Erythroblast (primary cell): Measurements from ENCODE around the gene AKT3.
"Not testable (repeated sequence)": the region's sequence is repeated elsewhere in the genome, so short reads cannot be mapped to it uniquely, and the experiment has no call there.

Source experiments
- DNase-seq, 2 experiments: peaks; one replicate each; lab custom pipeline; 2025; lab: John Stamatoyannopoulos, UW
- GATA1 ChIP-seq: IDR thresholded peaks from 2 replicates; pipeline ENCODE4 v1.6.1; 2011; ENCODE audit warnings: low read depth, mild to moderate bottlenecking, control low read depth, low read length, moderate library complexity
- POLR2A ChIP-seq: IDR thresholded peaks from 2 replicates; pipeline ENCODE4 v1.6.1; 2011; ENCODE audit warnings: mild to moderate bottlenecking, low read length

The AKT3 gene

DNA sequence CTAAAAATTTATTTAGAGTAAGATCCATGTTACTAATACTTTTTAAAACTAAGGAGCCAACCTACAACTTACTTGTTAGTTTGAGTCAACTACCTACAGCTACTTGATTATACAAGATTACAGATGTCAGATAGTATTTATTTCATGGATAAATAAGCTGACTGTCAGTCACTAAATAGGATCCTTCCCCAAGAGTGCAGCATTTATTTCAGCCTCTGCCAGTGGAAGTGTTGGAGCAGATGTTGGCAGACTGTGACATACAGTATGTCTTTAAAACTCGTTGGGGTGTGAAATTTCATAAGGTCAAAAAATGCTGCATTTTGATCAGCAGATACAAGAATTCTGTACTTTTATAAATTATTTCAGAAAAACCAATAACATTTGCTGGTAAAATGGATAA lies 156.2 kb downstream of the AKT3 start:
- TF ChIP-seq GATA1 (no peak), POLR2A (no peak)
- DNase-seq: no peak

DNA sequence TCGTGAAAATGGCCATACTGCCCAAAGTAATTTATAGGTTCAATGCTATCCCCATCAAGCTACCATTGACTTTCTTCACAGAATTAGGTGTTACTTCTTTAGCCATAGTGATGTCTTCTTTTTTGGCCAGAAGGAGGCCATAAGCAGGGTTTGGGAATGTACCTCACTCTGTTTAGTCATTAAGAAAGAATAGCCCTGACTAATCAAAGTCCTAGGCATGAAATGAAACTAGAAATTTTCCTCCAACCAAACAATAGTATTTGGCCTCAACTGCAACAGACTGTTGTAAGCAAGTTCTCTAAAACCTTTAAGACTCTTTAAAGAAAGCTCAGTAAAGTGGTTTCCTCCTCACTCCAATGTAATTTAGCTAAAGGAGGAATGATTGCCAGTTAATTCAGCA lies 163.9 kb downstream of the AKT3 start:
- no peak for DNase-seq
- TF ChIP-seq POLR2A (no peak), GATA1 (no peak)

DNA sequence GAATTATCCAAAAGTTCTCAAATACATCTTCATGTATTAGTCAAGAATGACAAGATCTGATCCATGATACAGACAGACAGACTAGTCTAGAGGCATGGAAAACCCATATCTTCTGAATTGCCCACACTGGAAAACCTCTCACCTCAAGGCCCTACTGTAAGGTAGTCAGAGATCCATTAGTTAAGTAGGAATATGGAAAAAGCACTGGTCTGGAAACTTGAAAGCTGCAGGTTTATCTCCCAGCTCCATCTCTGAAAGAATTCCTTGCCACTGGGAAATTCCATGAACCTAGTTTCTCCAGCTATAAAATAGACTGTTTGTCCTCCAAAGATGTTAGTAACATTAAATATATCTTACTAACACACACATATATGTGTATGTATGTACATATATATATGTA lies 169.2 kb downstream of the AKT3 start:
- DNase-seq: no peak
- no peak for TF ChIP-seq POLR2A
- no peak for TF ChIP-seq GATA1

DNA sequence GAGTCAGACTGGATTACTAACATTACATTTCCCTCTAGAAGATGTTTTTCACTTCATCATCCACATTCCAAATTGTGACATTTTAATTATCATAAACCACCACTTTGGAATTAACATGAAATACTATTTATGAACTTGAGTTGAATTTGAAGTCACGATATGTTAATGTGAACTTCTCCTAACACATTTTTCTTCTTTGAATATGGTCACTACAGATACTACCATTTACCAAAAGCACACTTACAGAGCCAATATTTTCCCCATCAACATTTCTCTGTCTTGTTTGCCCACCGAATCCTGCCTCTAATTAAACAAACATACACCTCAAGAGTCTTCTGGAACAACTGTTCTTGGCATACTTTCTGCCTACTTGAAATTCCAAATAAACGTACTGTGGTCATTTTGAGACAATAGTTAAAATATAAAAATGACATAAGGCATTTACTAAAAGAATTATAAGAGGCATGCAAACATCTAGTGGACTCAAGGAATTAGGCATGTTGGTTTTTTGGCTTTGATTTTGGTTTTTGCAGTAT lies 177.4 kb downstream of the AKT3 start:
- TF ChIP-seq GATA1 (no peak), POLR2A (no peak)
- DNase-seq: no peak

DNA sequence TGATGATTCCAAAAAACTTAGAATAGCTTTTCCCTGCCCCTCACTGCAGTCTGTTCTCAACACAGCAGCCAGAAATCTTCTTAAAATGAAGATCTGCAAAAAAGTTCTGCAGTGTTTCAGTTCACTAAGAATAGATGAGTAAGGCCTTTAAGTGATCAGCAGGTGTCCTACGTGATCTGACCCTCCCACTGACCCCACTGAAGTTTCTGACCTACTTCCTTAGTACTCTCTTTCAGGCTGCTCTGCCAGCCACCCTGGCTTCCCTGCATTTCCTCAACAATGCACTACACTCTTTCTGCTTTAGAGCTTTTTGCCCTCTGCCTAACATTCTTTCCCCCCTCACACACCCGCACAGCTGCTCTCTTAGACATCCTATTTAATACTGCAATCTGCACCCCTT lies 182.5 kb downstream of the AKT3 start:
- no peak for DNase-seq
- TF ChIP-seq POLR2A: no peak
- no peak for TF ChIP-seq GATA1

DNA sequence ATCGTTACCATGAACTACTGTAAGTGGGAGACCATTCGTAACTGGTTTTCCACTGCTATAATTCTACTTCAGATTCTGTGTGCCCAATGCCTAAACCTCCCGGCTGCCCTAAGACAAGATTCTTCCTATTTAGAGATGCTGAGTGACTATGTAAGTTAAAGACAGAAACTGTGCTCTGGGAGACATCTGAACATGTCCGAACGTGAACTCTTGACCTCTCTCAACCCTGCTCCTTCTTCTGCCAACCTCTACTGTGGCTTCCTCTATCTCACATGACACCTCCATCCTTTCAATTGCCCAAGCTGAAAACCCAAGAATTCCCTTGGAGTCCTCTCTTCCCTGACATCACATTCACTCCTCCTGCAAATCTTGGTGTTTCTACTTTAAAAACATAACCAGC lies 182.9 kb downstream of the AKT3 start:
- TF ChIP-seq GATA1 (no peak), POLR2A (no peak)

DNA sequence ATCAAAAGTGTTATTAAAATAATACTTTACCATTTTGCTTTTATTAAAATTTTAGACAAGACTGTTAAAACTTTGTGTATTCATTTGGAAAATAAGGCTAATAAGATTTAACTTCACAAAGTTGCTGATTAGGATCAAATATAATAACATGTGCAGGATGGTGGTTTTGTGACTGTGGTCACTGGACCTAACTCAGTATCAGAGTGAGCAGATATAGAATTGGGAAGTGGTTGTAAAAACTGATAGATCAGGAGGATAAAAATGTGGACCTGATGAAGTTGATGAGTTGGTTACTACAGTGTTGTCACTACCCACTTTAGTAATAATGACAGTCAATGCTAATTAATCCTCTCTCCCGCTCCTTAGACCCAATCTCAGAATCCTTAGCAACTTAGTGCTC lies 186.4 kb downstream of the AKT3 start:
- TF ChIP-seq GATA1 (no peak), POLR2A (no peak)
- DNase-seq: no peak

More for the DNA sequence above, 182.9 kb downstream of the AKT3 start:
- DNase-seq: no peak

DNA sequence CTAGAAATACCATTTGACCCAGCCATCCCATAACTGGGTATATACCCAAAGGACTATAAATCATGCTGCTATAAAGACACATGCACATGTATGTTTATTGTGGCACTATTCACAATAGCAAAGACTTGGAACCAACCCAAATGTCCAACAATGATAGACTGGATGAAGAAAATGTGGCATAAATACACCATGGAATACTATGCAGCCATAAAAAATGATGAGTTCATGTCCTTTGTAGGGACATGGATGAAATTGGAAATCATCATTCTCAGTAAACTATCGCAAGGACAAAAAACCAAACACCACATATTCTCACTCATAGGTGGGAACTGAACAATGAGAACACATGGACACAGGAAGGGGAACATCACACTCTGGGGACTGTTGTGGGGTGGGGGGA lies 187.9 kb downstream of the AKT3 start:
- DNase-seq: not testable (repeated sequence)

DNA sequence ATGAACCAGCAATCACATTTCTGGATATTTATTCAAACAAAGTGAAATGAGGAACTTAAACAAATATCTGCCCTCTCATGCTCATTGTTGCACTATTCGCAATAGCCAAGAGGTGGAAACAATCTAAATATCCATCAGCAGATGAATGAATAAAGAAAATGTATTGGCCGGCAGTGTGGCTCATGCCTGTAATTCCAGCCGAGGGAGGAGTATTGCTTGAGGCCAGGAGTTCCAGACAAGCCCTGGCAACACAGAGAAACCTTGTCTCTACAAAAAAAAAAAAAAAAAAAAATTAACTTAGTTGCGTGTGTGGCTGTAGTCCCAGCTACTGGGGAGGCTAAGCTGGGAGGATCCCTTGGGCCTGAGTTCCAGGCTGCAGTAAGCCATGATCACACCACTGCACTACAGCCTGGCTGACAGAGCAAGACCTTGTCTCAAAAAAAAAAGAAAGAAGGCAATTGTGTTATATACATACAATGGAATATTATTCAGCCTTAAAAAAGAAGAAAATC lies 191.4 kb downstream of the AKT3 start:
- DNase-seq: no peak

DNA sequence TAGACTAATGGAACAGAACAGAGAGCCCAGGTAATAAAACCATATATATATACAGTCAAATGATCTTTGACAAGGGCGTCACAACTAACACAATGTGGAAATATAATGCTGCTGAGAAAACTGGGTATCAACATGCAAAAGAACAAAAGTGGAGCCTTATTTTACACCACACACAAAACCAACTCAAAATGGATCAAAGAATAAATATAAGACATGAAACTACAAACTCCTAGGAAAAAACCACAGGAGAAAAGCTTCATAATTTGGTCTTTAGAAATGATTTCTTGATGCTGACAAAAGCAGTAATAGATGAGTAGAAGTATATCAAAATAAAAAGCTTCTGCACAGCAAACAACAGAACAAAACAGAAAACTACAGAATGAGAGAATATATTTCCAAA lies 192.2 kb downstream of the AKT3 start:
- no peak for TF ChIP-seq POLR2A
- no peak for TF ChIP-seq GATA1
- no peak for DNase-seq

More for the DNA sequence above, 191.4 kb downstream of the AKT3 start:
- no peak for TF ChIP-seq POLR2A
- TF ChIP-seq GATA1: no peak

DNA sequence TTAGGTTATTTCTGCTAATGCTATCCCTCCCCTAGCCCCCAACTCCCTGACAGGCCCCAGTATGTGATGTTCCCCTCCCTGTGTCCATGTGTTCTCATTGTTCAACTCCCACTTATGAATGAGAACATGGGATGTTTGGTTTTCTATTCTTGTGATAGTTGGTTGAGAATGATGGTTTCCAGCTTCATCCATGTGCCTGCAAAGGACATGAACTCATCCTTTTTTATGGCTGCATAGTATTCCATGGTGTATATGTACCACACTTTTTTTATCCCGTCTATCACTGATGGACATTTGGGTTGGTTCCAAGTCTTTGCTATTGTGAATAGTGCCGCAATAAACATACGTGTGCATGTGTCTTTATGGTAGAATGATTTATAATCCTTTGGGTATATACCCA lies 200.5 kb downstream of the AKT3 start:
- DNase-seq: not testable (repeated sequence)

DNA sequence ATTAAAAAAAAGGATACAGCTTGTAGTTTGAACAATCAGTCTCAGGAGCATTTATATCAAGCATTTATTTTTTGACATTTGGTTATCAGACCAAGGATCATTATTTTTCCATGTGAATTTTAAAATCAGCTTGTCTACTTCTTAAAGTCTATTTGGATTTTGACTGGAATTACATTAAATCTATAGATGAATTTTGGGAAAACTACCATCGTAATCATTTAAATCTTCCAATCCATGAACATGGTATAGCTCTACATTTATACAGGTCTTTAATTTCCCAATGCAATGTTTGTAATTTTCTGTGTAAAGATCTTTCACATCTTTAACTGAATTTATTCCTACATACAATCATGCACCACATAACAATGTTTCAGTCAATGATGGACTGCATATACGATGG lies 203.2 kb downstream of the AKT3 start:
- no peak for DNase-seq
- TF ChIP-seq POLR2A: no peak
- TF ChIP-seq GATA1: no peak

DNA sequence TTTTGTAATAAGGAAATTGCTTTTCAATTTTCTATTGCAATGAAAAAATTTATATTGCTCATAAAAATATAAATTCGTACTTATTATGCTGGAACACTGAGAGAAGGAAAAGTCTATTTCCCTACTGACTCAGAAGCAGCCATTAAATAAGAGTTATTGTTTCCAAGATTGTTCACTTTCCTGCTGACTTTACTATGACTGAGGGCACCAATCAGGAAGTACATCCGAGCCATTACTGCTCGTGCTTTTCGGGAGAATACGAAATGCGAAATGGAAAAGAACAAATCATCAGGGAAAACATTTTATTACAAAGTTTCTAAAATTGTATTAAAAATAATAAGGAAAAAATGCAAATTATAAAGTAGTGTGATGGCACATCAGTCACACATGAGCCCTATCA lies 204.8 kb downstream of the AKT3 start:
- TF ChIP-seq POLR2A: no peak
- TF ChIP-seq GATA1: no peak
- no peak for DNase-seq

DNA sequence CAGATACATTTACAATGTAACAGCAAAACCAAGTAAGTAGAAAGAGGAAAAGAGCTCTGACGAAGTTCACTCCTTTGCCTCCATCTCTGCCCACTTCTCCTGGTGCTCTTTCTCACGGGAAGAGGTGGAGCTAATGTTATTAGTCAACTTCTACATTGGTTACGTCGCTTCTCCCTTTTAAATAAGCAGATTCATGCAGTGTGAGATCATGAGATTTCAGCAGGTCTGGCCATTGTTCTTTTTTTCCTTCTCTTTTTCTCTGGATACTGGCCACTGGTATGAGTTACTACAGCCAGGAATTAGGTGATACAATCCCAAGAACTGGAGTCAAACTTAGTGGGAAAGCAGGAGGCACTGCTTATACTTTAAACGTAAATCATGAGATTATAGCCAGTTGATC lies 207.1 kb downstream of the AKT3 start:
- no peak for DNase-seq
- no peak for TF ChIP-seq GATA1
- TF ChIP-seq POLR2A: no peak

DNA sequence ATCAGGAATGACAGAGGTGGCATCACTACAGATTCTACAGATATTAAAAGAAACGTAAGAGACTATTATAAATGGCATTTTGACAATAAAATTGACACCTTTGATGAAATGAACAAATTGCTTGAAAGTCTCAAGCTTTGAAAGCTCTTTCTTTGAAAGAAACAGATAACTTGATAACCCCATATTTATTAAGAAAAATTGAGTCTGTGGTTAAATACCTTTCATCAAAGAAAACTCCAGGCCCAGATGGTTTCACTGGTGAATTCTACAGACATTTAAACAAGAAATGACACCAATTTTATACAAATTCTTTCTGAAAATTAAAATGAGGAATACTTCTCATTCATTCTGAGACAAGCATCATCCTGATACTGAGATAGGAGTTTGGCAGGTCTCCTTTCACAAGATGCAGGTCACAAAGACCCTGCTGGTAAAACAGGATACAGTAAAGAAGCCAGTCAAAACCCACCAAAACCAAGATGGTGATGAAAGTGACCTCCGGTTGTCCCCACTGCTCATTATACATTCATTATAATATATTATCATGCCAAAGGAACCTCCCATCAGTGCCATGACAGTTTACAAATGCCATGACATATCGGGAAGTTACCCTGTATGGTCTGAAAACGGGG lies 210.9 kb downstream of the AKT3 start:
- no peak for DNase-seq

More for the DNA sequence above, 210.9 kb downstream of the AKT3 start:
- TF ChIP-seq POLR2A (no peak), GATA1 (no peak)
